Body of pancreas (tissue), 4 donors: ENCODE measurements around the gene LRRN3.

Experiments
- CTCF ChIP-seq, 7 experiments: fragments of 450-650 bp in 4 of 7; fragments of 200-600 bp in 3 of 7; sonication (generic) in 3 of 7; IDR thresholded peaks; one replicate each; pipeline ENCODE4 v1.5.1; 2016 to 2019; ENCODE audit warnings: antibody characterized with exemption in 7 of 7
- POLR2A ChIP-seq, 3 donors: fragments of 450-650 bp; IDR thresholded peaks; one replicate each; pipeline ENCODE4 v1.6.1; 2016; ENCODE audit warnings: antibody characterized with exemption in 3 of 3, mild to moderate bottlenecking in 2 of 3

GRCh38 chr7:111103136-111103535 is 12.2 kb downstream of the LRRN3 start:
- TF ChIP-seq POLR2A (IDR thresholded peaks at IDR 0.05) (no peak), CTCF (IDR thresholded peaks at IDR 0.05) (no peak)
